ENCODE results near the gene NRP1.

The NRP1 gene

GRCh38 chr10:33376476-33376875 lies 42.0 kb upstream of the NRP1 start:
- no peak for DNase-seq (ENCODE audit: low read depth)
- no peak overlapping the region for H3K4me3 ChIP-seq (ENCODE audit: low read length)

GRCh38 chr10:33373263-33373662 lies 38.8 kb upstream of the NRP1 start:
- no peak overlapping the region for H3K4me3 ChIP-seq (ENCODE audit: low read length)
- no peak for TF ChIP-seq CTCF (IDR thresholded peaks at IDR 0.05; ENCODE audit: insufficient read depth, low read depth, low read length, missing control alignments)
- DNase-seq (ENCODE audit: low read depth): no peak

More at GRCh38 chr10:33376476-33376875, 42.0 kb upstream of the NRP1 start:
- no peak for TF ChIP-seq CTCF (IDR thresholded peaks at IDR 0.05; ENCODE audit: insufficient read depth, low read depth, low read length, missing control alignments)

GRCh38 chr10:33371234-33371633 lies 36.8 kb upstream of the NRP1 start:
- no peak for DNase-seq (ENCODE audit: low read depth)
- no peak overlapping the region for H3K4me3 ChIP-seq (ENCODE audit: low read length)
- TF ChIP-seq CTCF (IDR thresholded peaks at IDR 0.05; ENCODE audit: insufficient read depth, low read depth, low read length, missing control alignments): no peak

- peak; percentile 19 for DNase-seq (ENCODE audit: low read depth)
- TF ChIP-seq CTCF (IDR thresholded peaks at IDR 0.05; ENCODE audit: insufficient read depth, low read depth, low read length, missing control alignments): no peak
- no peak overlapping the region for H3K4me3 ChIP-seq (ENCODE audit: low read length)
These were observed 36.0 kb upstream of the NRP1 start for GRCh38 chr10:33370434-33370930.

GRCh38 chr10:33368086-33368485 lies 33.6 kb upstream of the NRP1 start:
- no peak for DNase-seq (ENCODE audit: low read depth)
- no peak overlapping the region for H3K4me3 ChIP-seq (ENCODE audit: low read length)
- no peak for TF ChIP-seq CTCF (IDR thresholded peaks at IDR 0.05; ENCODE audit: insufficient read depth, low read depth, low read length, missing control alignments)

- no peak for TF ChIP-seq CTCF (IDR thresholded peaks at IDR 0.05; ENCODE audit: insufficient read depth, low read depth, low read length, missing control alignments)
- H3K4me3 ChIP-seq (ENCODE audit: low read length): no peak overlapping the region
- peak; percentile 86 for DNase-seq (ENCODE audit: low read depth)
These were observed 31.5 kb upstream of the NRP1 start for GRCh38 chr10:33365871-33366411.

GRCh38 chr10:33365301-33365700 lies 30.8 kb upstream of the NRP1 start:
- no peak for DNase-seq (ENCODE audit: low read depth)
- H3K4me3 ChIP-seq (ENCODE audit: low read length): no peak overlapping the region
- no peak for TF ChIP-seq CTCF (IDR thresholded peaks at IDR 0.05; ENCODE audit: insufficient read depth, low read depth, low read length, missing control alignments)
